ENCODE measurements around the gene CTRB1. TPM values are rescaled to one million over a fixed set of nuclear protein-coding genes. Genes with fewer than 3 reads are reported as not detected.
"Not testable (repeated sequence)": the region's sequence is repeated elsewhere in the genome, so short reads cannot be mapped to it uniquely, and the experiment has no call there.

CTRB1 gene
- total and polyA plus RNA-seq, 2 of the 8 experiments (the other 6 are each of a cell fraction or from before 2014, with no cell fraction given), result not detected

DNA sequence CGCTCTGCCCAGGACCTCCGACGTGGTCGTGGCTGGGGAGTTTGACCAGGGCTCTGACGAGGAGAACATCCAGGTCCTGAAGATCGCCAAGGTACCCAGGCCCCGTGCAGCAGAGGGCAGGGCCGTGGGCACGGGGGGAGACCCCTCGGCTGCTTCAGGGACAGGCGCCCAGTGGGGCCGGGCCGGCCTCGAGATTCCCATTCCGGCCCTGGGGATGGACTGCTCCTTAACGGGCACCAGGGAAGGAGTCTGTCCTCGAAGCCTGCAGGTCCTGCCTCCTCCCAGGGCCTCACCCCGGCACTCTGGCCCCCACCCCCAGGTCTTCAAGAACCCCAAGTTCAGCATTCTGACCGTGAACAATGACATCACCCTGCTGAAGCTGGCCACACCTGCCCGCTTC lies 4.3 kb downstream of the CTRB1 start:
- not testable (repeated sequence) for H3K9me3 ChIP-seq (ENCODE audit: insufficient read depth in 2 of 2, low read depth in 1 of 2, low read length in 1 of 2); H3K4me3 ChIP-seq (ENCODE audit: extremely low read depth in 1 of 4, insufficient read depth in 2 of 4, low read depth in 3 of 4, low read length in 4 of 4); H3K4me2 ChIP-seq (ENCODE audit: insufficient read depth in 1 of 2, low read depth in 2 of 2, low read length in 2 of 2); DNase-seq (ENCODE audit: low read depth in 1 of 2, low spot score in 2 of 2); H3K18ac ChIP-seq (ENCODE audit: extremely low read depth, low read length); H2BK20ac ChIP-seq (ENCODE audit: low read length); H4K20me1 ChIP-seq (replicated peaks in 1 of 2; ENCODE audit: control insufficient read depth in 1 of 2, insufficient read depth in 2 of 2, low read length in 2 of 2); H2BK15ac ChIP-seq (ENCODE audit: low read length); H2AK5ac ChIP-seq (ENCODE audit: low read depth, low read length); H2BK12ac ChIP-seq (ENCODE audit: low read depth, low read length); H3K23me2 ChIP-seq (ENCODE audit: low read depth, low read length); H4K8ac ChIP-seq (ENCODE audit: extremely low read depth, insufficient read depth, low read length); H3K79me1 ChIP-seq (ENCODE audit: low read depth, low read length); H2BK120ac ChIP-seq (replicated peaks; ENCODE audit: low read depth, low read length); H2BK5ac ChIP-seq (ENCODE audit: low read depth, low read length); H3K27me3 ChIP-seq (replicated peaks in 1 of 4; ENCODE audit: control insufficient read depth in 3 of 4, extremely low read depth in 1 of 4, insufficient read depth in 3 of 4, low read length in 3 of 4); H3K23ac ChIP-seq (ENCODE audit: insufficient read length); H3K4me1 ChIP-seq (replicated peaks in 1 of 4; ENCODE audit: control insufficient read depth in 3 of 4, insufficient read depth in 4 of 4, low read length in 3 of 4); H3K36me3 ChIP-seq (ENCODE audit: control insufficient read depth in 2 of 4, insufficient read depth in 4 of 4, low read length in 3 of 4); H3K9ac ChIP-seq (replicated peaks in 1 of 4; ENCODE audit: extremely low read depth in 1 of 4, low read depth in 3 of 4, low read length in 3 of 4); FAIRE-seq; H3K27ac ChIP-seq (ENCODE audit: low read depth, low read length); H3K14ac ChIP-seq (ENCODE audit: insufficient read length); H3K56ac ChIP-seq (replicated peaks; ENCODE audit: insufficient read length, low read depth, low read length); H3K79me2 ChIP-seq (ENCODE audit: control insufficient read depth in 1 of 2, insufficient read depth in 2 of 2, low read length in 2 of 2); H4K5ac ChIP-seq (ENCODE audit: insufficient read length, low read depth, low read length); H3K4ac ChIP-seq (replicated peaks; ENCODE audit: insufficient read length, low read depth, low read length); H2AFZ ChIP-seq (ENCODE audit: low read length); H4K91ac ChIP-seq (replicated peaks; ENCODE audit: insufficient read length, low read length)
- ChIA-PET POLR2A (ENCODE audit: partially characterized antibody) (interaction anchor here (2.2 kb wide), 1 partner anchor 19 kb away, joined by 9 read pairs; no protein-coding TSS in a partner anchor), CTCF (ENCODE audit: partially characterized antibody) (interaction anchor here (1.3 to 15.0 kb wide), 2 partner anchors 11 to 23 kb away, joined by 3 to 157 read pairs; no protein-coding TSS in a partner anchor)
- 88% methylated on average over 6 of the region's 20 CpGs; no CpG with 5 or more reads in 1 of the 2 experiments for WGBS, 2 experiments (ENCODE audit: extremely low coverage in 1 of 2, insufficient coverage in 1 of 2, insufficient read length in 1 of 2, insufficient replicate concordance in 2 of 2, low coverage in 1 of 2, low lambda C conversion rate in 2 of 2, missing lambda C conversion rate in 1 of 2)
